ENCODE data around the gene HELQ.

Gene HELQ

GRCh38 chr4:83490876-83491450 lies 35.3 kb upstream of the HELQ start:
- TF ChIP-seq, protein P1, sequence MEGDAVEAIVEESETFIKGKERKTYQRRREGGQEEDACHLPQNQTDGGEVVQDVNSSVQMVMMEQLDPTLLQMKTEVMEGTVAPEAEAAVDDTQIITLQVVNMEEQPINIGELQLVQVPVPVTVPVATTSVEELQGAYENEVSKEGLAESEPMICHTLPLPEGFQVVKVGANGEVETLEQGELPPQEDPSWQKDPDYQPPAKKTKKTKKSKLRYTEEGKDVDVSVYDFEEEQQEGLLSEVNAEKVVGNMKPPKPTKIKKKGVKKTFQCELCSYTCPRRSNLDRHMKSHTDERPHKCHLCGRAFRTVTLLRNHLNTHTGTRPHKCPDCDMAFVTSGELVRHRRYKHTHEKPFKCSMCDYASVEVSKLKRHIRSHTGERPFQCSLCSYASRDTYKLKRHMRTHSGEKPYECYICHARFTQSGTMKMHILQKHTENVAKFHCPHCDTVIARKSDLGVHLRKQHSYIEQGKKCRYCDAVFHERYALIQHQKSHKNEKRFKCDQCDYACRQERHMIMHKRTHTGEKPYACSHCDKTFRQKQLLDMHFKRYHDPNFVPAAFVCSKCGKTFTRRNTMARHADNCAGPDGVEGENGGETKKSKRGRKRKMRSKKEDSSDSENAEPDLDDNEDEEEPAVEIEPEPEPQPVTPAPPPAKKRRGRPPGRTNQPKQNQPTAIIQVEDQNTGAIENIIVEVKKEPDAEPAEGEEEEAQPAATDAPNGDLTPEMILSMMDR (IDR thresholded peaks at IDR 0.05; ENCODE audit: extremely low read depth, insufficient read depth, missing control alignments), result peak; percentile 74
- DNase-seq (ENCODE audit: low spot score), result peak; percentile 52
- in situ Hi-C loops (cut with MboI; ENCODE audit: low pct_unique_long_range_greater_than_20kb, low sequenced_read_pairs, unreplicated experiment), result no loop called here

DNA sequence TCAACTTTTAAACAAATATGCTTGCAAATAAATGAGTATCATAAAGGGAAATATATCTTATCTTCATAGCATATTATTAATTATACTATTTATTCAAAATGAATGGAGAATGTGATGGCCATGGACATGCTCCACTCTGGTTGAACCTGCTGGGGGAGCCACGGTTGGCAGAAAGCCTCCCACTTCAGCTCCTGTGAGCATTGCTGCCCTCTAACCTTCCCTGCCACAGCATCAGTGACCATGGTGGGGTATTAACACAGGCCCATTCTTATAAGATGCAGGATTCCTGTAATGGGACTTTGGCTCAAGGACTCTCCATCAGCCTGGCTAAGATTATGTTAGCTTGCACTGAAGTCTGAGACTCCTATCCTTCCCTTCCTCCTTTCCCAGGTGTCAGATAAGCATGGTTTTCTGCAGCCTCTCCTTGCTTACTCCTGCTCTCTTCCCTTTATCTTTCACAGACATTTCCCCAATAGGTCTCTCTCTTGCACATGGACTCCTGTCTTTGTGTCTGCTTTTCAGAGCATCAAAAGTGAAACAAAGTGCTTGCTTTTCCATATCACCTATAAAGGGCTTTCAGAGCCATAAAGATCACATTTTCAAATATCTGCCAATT lies 34.2 kb upstream of the HELQ start:
- TF ChIP-seq, protein P1 (IDR thresholded peaks at IDR 0.05; ENCODE audit: extremely low read depth, insufficient read depth, missing control alignments), result no peak
- in situ Hi-C loops (cut with MboI; ENCODE audit: low pct_unique_long_range_greater_than_20kb, low sequenced_read_pairs, unreplicated experiment), result no loop called here
- no peak for DNase-seq (ENCODE audit: low spot score)

DNA sequence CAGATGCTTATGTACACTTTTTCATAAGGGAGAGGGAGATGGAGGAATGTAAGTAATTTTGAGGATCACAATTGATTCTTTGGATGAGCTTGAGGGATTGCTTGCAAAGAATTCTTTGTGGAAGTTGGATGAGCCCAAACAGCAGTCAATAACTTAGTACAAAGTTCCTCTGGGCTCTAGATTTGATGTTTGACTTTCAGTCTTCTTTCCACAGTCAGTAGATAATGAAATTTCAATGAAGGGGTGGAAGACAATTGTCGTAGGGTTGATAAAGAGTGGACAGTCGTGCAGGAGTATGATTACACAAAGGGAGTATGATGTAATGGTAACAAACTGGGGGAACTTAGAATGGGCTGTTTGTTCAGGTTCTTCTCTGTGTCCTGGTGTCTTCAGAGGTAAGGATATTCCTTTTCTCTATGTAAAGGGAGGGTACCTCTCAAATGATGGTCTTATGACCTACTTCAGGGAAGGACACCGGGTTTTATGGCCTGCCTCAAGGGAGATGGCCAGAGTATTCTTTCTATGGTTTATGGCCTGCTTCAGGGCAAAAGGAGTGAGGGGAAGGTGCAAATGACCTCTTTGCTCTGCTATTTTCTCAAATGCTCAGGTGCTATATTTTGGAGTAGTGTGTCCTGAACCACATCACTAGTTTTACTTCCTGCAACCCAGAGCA lies 31.0 kb upstream of the HELQ start:
- in situ Hi-C loops (cut with MboI; ENCODE audit: low pct_unique_long_range_greater_than_20kb, low sequenced_read_pairs, unreplicated experiment), result no loop called here
- TF ChIP-seq, protein P1 (IDR thresholded peaks at IDR 0.05; ENCODE audit: extremely low read depth, insufficient read depth, missing control alignments), result no peak
- no peak for DNase-seq (ENCODE audit: low spot score)

DNA sequence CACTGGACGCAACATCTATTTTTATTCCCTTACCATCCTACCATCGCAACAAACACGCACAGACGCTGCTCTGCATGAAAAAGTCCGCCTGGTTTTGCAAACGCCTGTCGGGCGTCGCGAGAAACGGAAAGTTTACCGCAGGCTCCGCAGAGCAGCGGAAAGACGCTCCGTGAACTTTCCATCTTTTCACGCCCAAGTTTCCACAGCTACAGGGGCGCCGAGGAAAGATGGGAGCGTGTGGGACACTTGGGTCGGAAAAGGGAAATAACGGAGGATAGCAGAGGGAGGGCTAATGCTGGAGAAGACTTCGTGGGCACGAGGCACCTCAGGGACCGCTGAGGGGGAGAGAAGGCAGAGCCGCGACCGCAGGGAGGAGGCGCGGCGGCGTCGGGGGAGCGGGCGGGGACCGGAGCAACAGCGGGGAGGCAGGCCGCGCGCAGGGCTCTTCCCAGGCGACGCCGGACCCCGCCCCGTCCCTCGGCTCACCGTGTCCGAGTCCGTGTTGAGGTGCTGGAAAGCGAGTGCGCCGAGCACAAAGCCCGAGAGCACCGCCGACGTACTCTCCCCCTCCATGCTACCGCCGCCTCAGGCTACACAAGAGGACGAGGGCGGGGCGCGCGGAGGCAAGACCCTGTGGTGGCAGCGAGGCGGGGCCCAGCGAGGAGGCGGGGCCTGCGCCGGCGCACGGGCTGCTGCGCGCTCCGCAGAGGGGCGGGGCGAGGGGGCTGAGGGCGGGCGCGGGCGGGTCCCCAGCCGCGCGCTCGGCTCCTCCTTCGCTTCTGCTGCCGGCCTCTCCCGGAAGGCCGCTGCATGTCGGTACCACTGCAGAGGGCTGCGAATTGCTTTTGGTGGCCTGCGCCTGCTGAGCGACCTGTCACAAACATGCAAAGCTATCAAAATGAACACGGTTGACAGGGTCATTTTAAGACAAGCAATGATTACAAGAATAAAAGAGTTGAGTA lies 29.2 kb upstream of the HELQ start, which contains the start of gene ABRAXAS1:
Gene ABRAXAS1, minus strand, starts transcription at position 601 of the 962 bp plus-strand sequence. Its CDS starts 28 bp downstream, at position 573.
- DNase-seq (ENCODE audit: low spot score), result peak; percentile 99
- in situ Hi-C loops (cut with MboI; ENCODE audit: low pct_unique_long_range_greater_than_20kb, low sequenced_read_pairs, unreplicated experiment), result no loop called here
- TF ChIP-seq, protein P1 (IDR thresholded peaks at IDR 0.05; ENCODE audit: extremely low read depth, insufficient read depth, missing control alignments), result no peak

DNA sequence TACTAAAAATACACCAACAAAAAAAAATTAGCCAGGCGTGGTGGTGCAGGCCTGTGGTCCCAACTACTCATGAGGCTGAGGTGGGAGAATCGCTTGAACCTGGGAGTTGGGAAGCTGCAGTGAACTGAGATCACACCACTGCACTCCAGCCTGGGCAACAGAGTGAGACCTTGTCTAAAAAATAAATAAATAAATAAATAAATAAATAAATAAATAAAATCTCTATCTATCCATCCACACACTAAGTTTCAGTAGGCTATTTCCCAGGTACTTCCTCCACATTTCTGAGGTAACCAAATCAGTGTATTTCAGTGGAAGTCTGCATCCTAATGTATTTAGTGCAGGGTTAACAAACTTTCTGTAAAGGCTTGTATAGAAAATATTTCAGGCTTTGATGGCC lies 18.3 kb upstream of the HELQ start:
- in situ Hi-C loops (cut with MboI; ENCODE audit: low pct_unique_long_range_greater_than_20kb, low sequenced_read_pairs, unreplicated experiment), result loop anchor here (25.0 kb wide), 1 partner anchor 412 kb away; no protein-coding TSS in a partner anchor
- no peak for DNase-seq (ENCODE audit: low spot score)
- TF ChIP-seq, protein P1 (IDR thresholded peaks at IDR 0.05; ENCODE audit: extremely low read depth, insufficient read depth, missing control alignments), result no peak

DNA sequence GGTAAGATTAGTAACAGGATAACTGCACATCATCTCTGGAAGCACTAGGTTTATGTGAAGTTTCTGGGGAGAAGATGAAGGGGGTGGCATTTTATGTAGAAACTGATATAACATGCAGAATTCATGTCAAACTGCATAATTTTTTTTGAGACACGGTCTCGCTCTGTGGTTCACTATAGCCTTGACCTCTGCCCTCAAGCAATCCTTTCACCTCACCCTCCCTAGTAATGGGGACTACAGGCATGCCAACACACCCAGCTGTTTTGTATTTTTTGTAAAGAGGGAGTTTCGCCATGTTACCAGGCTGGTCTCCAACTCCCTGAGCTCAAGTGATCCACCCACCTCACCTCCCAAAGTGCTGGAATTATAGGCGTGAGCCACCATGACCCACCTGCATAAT lies 17.8 kb upstream of the HELQ start:
- in situ Hi-C loops (cut with MboI; ENCODE audit: low pct_unique_long_range_greater_than_20kb, low sequenced_read_pairs, unreplicated experiment), result loop anchor here (25.0 kb wide), 1 partner anchor 411 kb away; no protein-coding TSS in a partner anchor
- TF ChIP-seq, protein P1 (IDR thresholded peaks at IDR 0.05; ENCODE audit: extremely low read depth, insufficient read depth, missing control alignments), result no peak
- DNase-seq (ENCODE audit: low spot score), result no peak
